NCI-H2029 (cell line): ENCODE measurements around the gene AK3.

Experiments used
- DNase-seq: peaks from one replicate; lab custom pipeline; 2025; lab: John Stamatoyannopoulos, UW

Gene AK3

DNA sequence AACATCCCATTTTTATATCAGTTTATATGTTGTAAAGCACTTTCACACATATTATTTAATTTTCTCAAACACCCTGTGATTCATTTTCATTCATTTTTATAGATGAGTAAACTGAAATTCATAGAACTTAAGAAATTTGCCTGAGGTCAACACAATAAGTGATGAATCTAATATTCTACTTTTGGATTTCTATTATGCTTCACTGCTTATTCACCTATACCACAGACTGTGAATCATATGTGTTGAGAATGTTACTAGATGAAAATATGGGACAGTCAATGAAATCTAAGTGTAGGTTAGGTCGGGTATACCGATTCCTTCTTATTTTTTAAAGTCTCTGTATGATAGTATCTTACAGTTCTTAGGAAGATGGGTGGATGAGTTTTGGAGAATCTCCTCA, 36.9 kb downstream of the AK3 start:
- no peak for DNase-seq

DNA sequence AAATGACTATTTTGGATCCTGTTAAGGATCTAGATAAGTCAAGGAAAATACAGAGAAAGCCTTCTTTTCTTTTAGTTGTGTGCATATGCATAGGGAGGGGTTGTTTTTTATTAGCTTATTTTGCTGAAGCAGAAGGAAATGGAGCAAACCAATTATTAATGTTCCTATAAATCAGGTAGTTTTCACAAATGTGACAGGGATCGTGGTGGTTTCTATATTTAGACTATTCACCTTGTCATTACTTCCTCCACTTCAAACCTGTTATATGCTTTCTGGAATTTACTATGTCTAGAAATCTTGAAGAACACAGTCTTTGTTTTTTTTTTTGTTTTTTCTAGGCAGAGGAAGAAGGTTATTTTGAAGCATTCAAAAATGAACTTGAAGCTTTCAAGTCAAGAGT, 39.5 kb downstream of the AK3 start:
- no peak for DNase-seq

DNA sequence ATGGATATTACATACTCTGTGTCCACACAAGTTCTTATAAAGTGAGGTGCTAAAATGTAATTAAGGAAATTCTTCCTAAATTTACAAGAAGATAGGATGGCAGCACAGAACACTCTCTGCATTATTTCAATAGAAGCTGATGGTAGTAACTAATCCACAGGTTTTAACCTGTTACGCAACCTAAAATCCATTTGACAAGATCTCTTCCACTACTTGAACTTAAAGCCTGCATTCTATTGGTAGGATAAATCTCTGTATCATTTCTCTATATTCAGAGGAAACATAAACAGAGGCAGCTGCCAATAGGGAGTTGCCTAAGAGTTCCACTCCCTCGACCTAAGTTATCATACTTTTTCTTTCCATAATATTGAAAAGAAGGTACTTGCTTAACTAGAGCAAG, 40.1 kb downstream of the AK3 start:
- no peak for DNase-seq

DNA sequence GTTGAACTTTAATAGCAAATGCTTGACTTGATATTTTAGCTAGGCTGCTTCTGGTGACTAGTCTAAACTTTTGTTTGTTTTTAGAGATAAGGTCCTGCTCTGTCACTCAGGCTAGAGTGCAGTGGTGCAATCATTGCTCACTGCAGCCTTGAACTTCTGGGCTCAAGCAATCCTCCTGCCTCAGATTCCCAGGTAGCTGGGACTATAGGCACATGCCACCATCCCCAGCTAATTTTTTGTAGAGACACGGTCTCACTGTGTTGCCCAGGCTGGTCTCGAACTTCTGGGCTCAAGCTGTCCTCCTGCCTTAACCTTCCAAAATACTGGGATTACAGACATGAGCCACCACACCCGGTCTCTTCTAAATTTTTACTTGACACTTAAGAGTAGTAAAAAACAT, 40.9 kb downstream of the AK3 start:
- DNase-seq, result no peak

DNA sequence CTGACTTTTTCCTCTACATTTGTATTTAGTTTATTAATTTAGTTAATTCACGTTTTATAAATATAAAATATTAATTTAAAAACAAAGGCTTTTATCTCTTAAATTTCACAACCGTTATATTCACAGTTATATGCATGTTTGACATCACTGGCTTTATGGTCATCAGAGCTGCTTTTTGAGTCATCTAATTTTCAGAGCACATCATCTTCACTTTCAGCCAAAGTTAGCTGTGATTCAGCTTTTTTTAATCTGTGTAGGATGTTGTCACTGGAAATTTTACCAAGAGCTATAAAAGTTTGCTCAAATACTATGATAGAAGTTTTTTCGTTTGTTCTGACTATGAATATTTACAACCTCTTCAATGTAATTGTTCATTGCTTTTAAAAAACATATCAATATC, 49.2 kb downstream of the AK3 start:
- no peak for DNase-seq

DNA sequence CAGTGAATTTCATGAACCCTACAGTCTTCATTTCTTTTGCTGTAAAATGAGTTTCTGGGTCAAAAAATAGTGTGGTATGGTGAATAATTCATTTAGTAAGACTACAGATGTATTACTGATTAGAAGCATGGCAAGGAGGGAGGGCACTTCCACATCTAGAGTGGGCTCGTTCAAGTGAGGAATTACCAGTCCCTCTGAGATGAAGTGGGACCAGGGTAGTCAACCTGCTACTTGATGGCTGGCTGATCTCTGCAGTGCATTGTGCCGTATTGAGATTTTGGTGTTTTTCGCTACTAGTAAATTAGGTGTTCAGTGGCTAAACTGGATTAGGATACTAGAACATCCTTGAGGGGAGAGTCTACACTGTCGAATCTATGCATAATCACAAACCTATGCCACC, 50.9 kb downstream of the AK3 start:
- DNase-seq, result no peak

DNA sequence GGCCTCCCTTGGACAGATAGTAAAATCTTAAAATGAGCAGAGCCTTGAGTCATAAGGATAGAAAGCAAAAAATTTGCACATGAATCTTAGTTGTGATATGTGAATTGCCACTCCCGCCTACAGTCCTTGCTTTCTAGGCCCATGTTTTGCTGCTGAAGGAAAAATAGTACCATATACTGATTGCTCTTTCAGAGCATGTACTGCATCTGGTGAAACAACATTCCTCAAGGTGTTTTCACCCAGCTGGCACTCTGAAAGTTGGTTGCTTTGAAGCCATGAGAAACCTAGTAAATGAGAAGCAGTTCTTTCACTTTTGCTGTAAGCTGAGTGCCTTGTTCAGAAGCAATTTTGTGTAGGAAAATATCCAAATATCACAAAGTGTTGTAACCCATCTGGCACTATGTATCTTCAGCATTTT, 51.3 kb downstream of the AK3 start:
- no peak for DNase-seq

DNA sequence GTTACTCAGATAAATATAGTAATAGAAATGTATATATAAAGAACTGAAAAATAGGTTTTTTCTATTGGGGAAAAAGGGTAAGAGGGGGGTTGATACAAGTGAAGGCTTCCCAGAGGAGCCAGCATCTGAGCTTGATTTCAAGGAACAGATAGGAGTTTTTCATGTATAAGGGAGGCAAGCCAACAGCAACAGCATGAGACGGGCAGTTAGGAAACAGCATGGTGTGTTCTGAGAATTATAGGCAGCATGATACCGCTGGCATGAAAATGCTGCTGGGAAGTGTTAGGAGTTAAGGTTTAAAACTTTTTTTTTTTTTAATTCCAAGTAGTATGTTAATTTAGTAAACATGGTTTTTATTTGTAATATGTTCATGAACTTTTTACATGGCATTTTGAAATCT, 52.0 kb downstream of the AK3 start:
- DNase-seq, result no peak

DNA sequence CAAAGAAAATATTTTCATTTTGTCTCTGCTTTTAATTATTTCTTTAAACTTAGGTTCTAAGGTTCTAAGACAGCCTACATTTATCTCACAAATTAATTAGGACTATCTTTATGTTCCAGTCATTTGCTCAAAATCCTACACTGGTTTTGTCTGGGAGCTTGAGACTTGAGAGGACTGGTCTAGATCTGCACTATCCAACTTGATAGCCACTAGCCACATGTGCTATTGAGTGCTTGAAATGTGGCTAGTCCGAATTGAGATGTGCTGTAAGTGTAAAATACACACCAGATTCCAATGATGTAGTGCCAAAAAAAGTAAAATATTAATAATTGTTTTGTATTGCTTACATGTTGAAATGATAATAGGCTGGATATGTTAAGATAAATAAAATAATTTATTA, 54.4 kb downstream of the AK3 start:
- DNase-seq, result no peak

DNA sequence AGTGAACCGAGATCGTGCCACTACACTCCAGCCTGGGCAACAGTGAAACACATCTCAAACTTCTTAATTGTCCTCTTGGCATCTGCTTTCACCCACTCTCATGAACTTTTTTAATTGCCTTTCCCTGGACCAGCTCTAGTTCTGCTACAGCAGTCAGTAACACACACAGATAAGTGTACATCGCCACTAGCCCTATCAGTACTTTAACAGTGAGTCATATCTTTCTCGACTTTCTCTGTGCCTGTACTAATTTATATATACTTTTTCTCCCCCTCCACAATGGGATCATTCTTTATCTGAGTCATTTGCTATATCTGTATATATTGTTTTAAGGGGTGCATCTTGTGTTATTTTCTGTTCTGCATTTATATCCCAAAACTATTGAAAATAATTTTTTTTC, 54.9 kb downstream of the AK3 start:
- DNase-seq, result no peak

DNA sequence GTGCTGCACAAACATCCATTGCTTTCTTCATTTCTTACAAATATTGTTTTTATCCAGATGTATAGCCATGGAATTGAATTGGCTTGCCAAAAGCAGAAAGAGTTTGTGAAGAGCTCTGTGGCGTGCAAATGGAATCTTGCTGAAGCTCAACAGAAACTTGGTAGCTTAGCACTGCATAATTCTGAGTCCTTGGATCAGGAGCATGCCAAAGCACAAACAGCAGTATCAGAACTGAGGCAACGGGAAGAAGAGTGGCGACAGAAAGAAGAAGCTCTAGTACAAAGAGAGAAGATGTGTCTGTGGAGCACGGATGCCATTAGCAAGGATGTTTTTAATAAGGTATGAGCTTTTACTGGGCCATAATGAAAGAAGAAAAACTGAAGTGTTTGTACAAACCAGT, 56.2 kb downstream of the AK3 start:
- no peak for DNase-seq

DNA sequence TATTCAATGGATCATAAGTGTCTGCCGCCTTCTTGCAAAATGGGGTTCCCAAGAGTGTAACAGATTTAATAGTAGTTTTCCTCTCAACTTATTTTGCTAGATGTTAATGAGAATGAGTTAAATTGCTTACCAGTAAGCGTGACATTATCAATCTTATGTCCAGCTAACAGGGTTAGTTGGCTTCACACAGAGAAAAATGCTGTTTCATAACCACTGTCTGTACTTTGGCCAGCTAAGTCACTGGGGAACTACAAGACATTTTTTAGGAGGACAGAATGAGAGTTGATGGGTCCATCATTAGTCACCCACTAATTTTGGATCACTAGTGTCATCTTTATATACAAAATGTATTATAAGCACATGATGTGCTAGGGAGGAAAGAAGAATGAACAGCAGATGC, 60.3 kb downstream of the AK3 start:
- no peak for DNase-seq

DNA sequence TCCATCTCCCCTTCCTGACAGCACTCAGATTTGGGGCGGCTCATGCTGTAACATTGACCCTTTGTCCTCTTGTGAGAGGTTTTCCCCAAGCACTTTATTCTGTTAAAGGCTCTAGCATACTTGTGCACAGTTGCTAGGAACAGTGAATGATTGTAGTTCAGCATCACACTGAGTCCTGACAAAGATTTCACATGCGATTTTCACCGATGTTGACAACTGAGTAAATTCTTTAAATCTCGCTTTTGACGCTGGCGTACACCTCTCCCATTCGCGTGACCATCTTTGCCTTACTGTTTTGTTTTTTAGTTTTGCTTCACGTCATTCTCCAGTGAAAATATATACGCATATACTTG, 60.9 kb downstream of the AK3 start:
- DNase-seq, result no peak

DNA sequence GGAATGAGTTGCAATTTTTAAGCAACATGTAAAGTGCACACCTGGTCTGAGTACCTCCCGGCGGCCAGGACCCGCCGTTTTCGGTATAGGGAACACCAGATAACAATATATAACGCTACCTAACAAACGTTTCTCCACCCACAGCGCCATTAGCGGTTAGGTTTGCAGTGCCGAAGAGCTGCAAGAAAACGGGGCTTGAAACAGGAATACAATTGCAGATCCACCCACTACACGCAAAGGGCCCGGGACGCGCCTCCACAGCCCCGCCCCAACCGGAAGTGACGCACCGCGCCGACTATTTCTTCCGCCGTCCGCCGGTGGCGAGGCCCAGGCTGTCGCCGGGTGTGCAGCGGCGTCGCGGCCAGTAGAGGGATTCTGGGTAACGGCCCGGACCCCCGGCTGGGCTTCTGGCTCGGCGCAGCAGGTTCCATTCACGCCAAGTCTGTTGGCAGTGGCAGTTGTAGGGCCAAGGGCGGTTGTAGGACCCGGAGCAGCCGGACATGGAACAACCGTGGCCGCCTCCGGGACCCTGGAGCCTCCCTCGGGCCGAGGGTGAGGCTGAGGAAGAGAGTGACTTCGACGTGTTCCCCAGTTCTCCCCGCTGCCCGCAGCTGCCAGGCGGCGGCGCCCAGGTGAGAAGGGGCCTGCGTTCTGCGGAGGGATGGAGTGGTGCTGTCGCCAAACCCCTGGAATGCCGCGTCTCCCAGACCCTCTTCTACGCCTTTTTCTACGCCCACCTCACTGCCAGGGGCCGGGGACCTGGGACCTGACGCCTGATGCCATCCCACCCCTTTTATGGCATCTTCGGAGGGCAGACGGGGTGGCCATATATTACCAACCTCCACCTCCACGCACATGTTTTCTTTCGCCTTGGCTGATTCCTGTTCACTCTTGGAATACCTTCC, 61.5 kb downstream of the AK3 start, which contains the start of gene CDC37L1:
CDC37L1 (plus strand) TSS at position 302 of the 905 bp plus-strand sequence; CDS start at position 501, 199 bp downstream.
- peak; percentile 74 for DNase-seq

DNA sequence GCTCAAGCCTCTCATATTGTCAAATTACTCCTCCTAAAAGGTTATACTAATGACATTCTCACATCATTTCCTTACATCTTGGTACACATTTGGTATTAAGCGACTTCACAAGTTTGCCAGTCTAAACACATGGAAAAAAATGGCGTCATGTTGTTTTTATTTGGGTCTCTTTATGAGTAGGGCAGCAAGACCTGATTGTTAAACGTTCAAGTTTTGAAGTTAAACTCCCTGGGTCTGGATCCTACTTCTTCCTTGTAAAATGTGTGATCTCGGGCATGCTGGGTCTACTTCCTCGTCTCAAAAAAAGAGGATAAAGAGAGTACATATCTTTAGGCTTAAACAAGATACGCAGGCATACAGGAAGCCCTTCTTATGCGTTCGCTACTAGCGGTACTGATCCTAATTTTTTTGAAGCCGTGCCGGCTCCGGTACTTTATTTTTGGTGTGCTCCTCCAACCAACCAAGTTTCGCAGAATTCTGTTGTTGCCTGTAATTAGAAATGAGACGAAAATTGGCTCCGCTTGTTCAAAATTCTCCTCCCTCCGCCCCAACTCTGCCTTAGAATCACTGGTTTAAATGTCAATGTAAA, 62.2 kb downstream of the AK3 start:
- DNase-seq, result no peak

DNA sequence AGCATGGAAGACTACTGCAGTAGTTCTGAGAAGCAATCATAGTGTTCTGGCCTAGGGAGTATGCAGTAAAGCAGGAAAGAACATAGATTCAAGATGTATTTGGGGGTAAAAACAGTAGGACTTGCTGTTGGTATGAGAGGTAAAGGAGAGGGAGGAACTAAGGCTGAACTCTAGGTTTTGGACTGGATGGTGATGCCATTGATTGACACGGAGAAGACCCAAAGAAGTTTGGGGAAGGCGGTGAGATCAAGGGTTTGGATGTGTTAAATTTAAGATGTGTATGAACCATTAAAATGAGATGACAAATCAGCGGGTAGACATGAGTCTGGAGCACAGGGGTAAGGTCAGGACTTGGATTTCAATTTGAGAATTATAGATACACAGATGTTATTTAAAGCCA, 63.6 kb downstream of the AK3 start:
- no peak for DNase-seq

DNA sequence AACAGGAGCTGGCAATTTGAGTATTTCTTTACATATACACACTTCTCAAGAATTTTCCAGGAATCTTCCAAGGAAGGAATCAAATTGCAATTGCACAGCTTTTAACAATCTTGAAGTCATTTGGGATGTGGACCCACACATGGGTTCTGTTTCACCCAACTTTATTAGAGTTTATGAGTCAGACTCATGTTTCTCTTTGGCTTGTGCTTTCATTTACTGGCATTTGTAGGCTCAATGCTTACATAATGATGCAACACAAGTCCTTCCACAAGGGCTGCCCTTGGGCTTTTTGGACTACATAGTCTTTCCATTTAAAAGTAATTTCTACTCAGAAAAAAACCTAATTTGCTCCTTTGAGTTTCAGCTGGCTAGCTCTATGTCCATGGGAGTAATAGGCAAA, 66.2 kb downstream of the AK3 start:
- no peak for DNase-seq

DNA sequence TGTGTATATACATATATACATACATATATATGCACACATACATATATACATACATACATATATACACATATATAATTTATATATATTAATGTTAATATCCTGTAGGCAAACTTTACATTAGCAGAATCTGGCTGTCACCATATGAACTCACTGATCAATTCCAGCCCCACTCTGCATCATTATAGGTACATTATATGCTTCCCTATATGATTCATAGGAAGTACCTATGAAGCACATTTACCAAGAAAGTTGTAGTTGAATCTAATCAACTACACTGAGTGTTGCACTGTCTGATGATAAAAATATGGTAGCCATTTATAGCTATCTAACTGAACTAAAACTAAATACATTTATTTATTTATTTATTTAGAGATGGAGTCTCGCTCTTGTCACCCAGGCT, 69.3 kb downstream of the AK3 start:
- no peak for DNase-seq

DNA sequence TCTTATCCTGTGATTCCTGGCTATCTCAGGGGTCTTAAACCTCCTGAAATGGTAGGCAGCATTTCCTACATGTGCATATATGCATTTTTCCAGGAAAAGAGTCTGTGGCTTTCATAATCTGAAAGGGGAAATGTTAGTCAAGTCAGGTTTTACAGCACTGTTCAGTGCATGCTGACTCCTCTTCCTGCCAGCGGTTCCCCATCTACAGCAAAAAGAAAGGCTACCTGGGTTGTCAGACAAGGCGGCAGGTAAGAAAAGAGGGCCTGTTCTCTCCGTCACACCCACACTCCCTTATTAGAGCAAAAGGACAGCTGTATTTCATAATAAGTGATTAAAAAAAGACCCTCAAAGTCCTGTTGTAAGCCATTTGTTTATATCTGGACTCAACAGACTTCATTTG, 70.4 kb downstream of the AK3 start:
- no peak for DNase-seq

DNA sequence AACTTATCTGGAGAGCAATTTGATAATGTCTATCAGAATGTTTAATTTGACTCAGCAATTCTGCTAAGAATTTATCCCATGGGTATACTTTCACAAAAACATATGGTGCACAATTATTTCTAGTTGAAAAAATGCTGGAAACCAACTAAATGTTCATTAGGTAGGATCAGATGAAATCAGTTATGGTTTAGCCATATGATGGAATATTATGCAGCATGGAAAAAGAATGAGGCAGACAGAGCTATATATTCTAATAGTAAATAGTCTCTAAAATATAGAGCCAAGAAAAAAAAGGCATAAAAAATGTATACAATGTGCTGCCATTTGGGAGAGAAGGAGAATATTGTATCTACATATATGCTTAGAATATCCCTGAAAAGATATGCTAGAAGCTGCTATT, 71.1 kb downstream of the AK3 start:
- no peak for DNase-seq

DNA sequence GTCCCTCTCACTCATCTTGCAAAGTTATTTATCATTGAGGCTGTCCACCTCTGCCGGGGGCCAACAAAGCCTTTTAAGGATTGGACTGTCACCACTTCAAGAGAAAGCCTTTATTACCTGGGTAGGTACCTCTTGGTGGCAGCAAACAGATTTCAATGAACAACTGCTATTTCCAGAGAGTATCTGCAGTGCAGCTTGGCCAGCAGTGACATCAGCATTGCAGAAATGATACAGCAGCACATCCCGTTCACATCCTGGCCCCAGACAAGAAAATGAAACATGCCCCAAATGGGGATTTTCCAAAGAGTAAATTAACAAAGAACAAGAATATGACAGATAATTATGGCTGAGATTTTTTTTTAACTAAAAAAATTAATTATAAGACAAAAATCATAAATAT, 72.4 kb downstream of the AK3 start:
- no peak for DNase-seq

DNA sequence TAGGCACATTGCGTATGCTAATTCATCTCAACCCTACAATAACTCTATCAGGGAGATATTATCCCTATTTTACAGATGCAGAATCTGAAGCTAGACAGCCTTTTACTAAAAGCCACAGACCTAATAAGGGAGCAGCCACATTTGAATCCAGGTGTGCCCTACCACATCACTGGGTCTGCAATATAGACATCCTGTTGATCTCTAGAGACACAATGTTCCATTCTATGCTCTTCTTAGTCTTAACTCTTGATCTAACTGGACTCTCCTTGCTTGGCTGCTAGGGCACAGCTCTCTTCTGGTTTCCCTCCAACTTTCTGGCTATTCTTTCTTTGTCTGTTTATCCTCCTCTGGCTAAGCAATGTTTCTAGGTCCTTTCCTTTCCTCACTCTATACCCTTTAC, 73.3 kb downstream of the AK3 start:
- DNase-seq, result no peak

DNA sequence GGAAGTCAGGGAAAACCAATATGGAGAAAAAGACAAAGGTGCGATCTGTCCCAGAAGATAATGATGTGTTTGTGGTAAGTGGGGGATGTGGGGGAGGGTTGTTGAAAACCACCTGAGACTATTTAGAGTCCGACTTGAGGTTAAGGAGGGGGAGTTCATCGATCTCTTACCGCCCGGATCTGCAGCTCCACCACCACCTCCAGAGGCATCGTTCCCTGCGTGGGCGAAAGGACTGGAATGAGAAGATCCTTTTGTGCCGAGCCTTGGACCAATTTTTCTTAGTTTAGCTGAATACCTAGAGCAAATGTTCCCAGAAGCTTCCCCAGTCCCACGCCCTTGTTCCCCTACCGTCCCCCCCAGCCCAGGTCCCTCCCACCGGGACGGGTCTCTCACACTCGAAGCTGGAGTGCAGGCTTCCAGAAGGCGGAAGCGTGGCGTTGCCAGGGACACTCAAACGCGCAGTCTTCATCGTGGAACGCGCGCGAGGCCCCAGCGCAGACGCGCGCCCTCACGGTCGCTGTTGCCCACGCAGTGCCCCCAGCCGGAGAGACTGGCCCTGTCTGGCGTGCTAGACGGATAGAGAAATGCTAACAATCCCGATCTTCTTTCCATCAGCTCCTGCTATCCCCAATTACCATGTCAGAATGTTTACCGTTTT, 74.8 kb downstream of the AK3 start, which contains the start of gene SPATA6L:
SPATA6L (minus strand) TSS at position 439 of the 658 bp plus-strand sequence; CDS start at position 209, 230 bp downstream.
- peak; percentile 44 for DNase-seq
